Type B pancreatic cell (in vitro differentiated cells): ENCODE measurements around the gene SLC38A1. TPM values are rescaled to one million over a fixed set of nuclear protein-coding genes. Genes with fewer than 3 reads are reported as not detected.

Experiments
- DNase-seq: peaks from one replicate; pipeline ENCODE4 v3.0.0; 2021; ENCODE audit warnings: mixed read lengths; ENCODE audit not compliant: unreplicated experiment; ENCODE audit errors: extremely low spot score
- H3K27ac Mint-ChIP-seq: 2 replicates; pipeline ENCODE4 v1.8.0; 2021; ENCODE audit warnings: mild to moderate bottlenecking, mixed read lengths
- H3K27me3 Mint-ChIP-seq: 2 replicates; pipeline ENCODE4 v1.8.0; 2021; ENCODE audit warnings: mixed read lengths
- H3K36me3 Mint-ChIP-seq: 2 replicates; pipeline ENCODE4 v1.8.0; 2021; ENCODE audit warnings: mixed read lengths
- H3K4me1 Mint-ChIP-seq: one replicate; pipeline ENCODE4 v1.8.0; 2021; ENCODE audit warnings: mixed read lengths; ENCODE audit not compliant: unreplicated experiment
- H3K4me3 Mint-ChIP-seq: 2 replicates; pipeline ENCODE4 v1.8.0; 2021; ENCODE audit warnings: mild to moderate bottlenecking, mixed read lengths
- H3K9me3 Mint-ChIP-seq: 2 replicates; pipeline ENCODE4 v1.8.0; 2021; ENCODE audit warnings: mixed read lengths
- CTCF ChIP-seq: fragments of 200-600 bp; sonication (generic); conservative IDR thresholded peaks from 2 replicates; pipeline ENCODE4 v1.5.0; 2021; ENCODE audit warnings: antibody characterized with exemption, mild to moderate bottlenecking
- total RNA-seq: library from RNA; stranded (reverse); gene quantifications from 2 replicates; pipeline ENCODE4 v1.2.1, GENCODE V29; 2021; ENCODE audit warnings: low replicate concordance

SLC38A1 gene
- total RNA-seq, 1 donor from 2014 or later = 99.8 TPM

- H3K36me3 Mint-ChIP-seq = peaks cover 3% of the 10 kb centered on the region
- H3K9me3 Mint-ChIP-seq = no peaks in the 10 kb centered on the region
- H3K27me3 Mint-ChIP-seq = no peaks in the 10 kb centered on the region
- peak overlapping the region; percentile 71 for H3K4me3 Mint-ChIP-seq
- peak overlapping the region; percentile 74 for H3K27ac Mint-ChIP-seq
- no peak for DNase-seq
- TF ChIP-seq CTCF = peak; percentile 67
- peaks cover 14% of the 10 kb centered on the region for H3K4me1 Mint-ChIP-seq
These were observed 5.5 kb downstream of the SLC38A1 start for GRCh38 chr12:46263140-46264016.

GRCh38 chr12:46261646-46262045, 7.2 kb downstream of the SLC38A1 start:
- Mint-ChIP-seq H3K4me1 (peaks cover 14% of the 10 kb centered on the region), H3K27me3 (no peaks in the 10 kb centered on the region), H3K27ac (no peak overlapping the region), H3K4me3 (no peak overlapping the region), H3K9me3 (no peaks in the 10 kb centered on the region), H3K36me3 (peaks cover 15% of the 10 kb centered on the region)
- DNase-seq = no peak
- TF ChIP-seq CTCF = no peak

- no peak for TF ChIP-seq CTCF
- no peak for DNase-seq
- Mint-ChIP-seq H3K27me3 (no peaks in the 10 kb centered on the region), H3K27ac (no peak overlapping the region), H3K36me3 (peaks cover 20% of the 10 kb centered on the region), H3K4me1 (peaks cover 14% of the 10 kb centered on the region), H3K9me3 (no peaks in the 10 kb centered on the region), H3K4me3 (no peak overlapping the region)
These were observed 7.8 kb downstream of the SLC38A1 start for GRCh38 chr12:46260913-46261476.

- no peak for TF ChIP-seq CTCF
- Mint-ChIP-seq H3K27ac (no peak overlapping the region), H3K36me3 (peaks cover 24% of the 10 kb centered on the region), H3K4me3 (no peak overlapping the region), H3K27me3 (no peaks in the 10 kb centered on the region), H3K4me1 (peaks cover 14% of the 10 kb centered on the region), H3K9me3 (no peaks in the 10 kb centered on the region)
- no peak for DNase-seq
These were observed 8.5 kb downstream of the SLC38A1 start for GRCh38 chr12:46260124-46260912.

GRCh38 chr12:46259713-46260112, 9.1 kb downstream of the SLC38A1 start:
- Mint-ChIP-seq H3K9me3 (no peaks in the 10 kb centered on the region), H3K4me3 (no peak overlapping the region), H3K36me3 (peaks cover 28% of the 10 kb centered on the region), H3K27me3 (no peaks in the 10 kb centered on the region), H3K4me1 (peaks cover 14% of the 10 kb centered on the region), H3K27ac (no peak overlapping the region)
- no peak for DNase-seq
- TF ChIP-seq CTCF = no peak
